Peyer's patch (tissue), 4 donors: ENCODE results near the gene AP3D1. TPM values are rescaled to one million over a fixed set of nuclear protein-coding genes. Genes with fewer than 3 reads are reported as not detected.

Experiments used
- DNase-seq, 3 donors: peaks; one replicate each; pipeline ENCODE4 v3.0.0-alpha.2; 2017 to 2019
- H3K27ac ChIP-seq, 4 donors: fragments of 200-600 bp; sonication (generic); one replicate each; pipeline ENCODE4 v1.5.1; 2016 to 2019
- H3K27me3 ChIP-seq, 2 donors: fragments of 200-600 bp; sonication (generic); one replicate each; pipeline ENCODE4 v1.5.1; 2019
- H3K36me3 ChIP-seq, 3 donors: fragments of 200-600 bp; sonication (generic); one replicate each; pipeline ENCODE4 v1.5.1; 2016 to 2019
- H3K4me1 ChIP-seq, 4 donors: fragments of 200-600 bp; sonication (generic); one replicate each; pipeline ENCODE4 v1.5.1; 2016 to 2019
- H3K4me3 ChIP-seq, 4 donors: fragments of 200-600 bp; sonication (generic); 1 replicate in 3 of 4; 2 replicates in 1 of 4; pipeline ENCODE4 v1.5.1; 2016 to 2019; ENCODE audit warnings: mild to moderate bottlenecking in 1 of 4
- H3K9me3 ChIP-seq, 4 donors: fragments of 200-600 bp; sonication (generic); one replicate each; pipeline ENCODE4 v1.5.1; 2016 to 2019; ENCODE audit warnings: mild to moderate bottlenecking in 1 of 4
- POLR2A ChIP-seq, 2 donors: fragments of 450-650 bp; IDR thresholded peaks; one replicate each; pipeline ENCODE4 v1.5.1; 2017; ENCODE audit warnings: antibody characterized with exemption in 2 of 2, mild to moderate bottlenecking in 2 of 2, moderate library complexity in 2 of 2
- total RNA-seq, 4 donors: library from RNA; depleted of rRNA; stranded (reverse); fragments of >200 nt; gene quantifications; one replicate each; pipeline ENCODE4 v1.1.0, GENCODE V29; 2016
- TF ChIP-seq, protein P1 (sequence below), 6 experiments: fragments of 450-650 bp in 4 of 6; fragments of 200-600 bp in 2 of 6; sonication (generic) in 1 of 6; IDR thresholded peaks; one replicate each; pipeline ENCODE4 v1.5.1; 2017 to 2019; ENCODE audit warnings: antibody characterized with exemption in 6 of 6, mild to moderate bottlenecking in 3 of 6, moderate library complexity in 1 of 6

Gene AP3D1
- total RNA-seq, 4 donors from 2014 or later = 104 to 136 (median 122) TPM

DNA sequence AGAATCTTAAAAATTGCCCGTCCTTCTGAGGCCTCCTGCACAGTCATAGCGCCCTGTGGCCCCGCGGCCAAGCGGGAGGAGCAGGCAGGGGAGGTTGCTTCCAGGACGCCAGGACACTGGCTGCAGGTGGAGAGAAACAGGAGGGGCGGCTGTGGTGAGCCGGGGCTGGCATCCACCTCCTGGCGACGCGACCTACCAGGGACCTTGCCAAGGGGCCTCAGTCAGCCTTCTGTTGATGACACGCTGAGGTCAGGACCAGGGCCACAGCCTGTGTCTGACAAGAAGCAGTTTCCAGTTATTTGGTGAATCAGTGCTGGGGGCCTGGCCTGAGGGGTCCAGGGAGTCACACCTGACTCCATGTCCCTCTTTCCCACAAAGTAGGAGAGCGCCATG, 87.0 kb downstream of the AP3D1 start:
- Histone ChIP-seq H3K27me3 (no peaks in the 10 kb centered on the region), H3K36me3 (no peaks in the 10 kb centered on the region), H3K27ac (peak overlapping the region in 3 of 4 donors; percentile 35 to 82 (median 58)), H3K4me3 (no peak overlapping the region), H3K4me1 (peaks cover 0 to 64% (median 21%) of the 10 kb centered on the region in 4 donors), H3K9me3 (no peaks in the 10 kb centered on the region)
- no peak for TF ChIP-seq POLR2A (IDR thresholded peaks at IDR 0.05)
- TF ChIP-seq, protein P1, sequence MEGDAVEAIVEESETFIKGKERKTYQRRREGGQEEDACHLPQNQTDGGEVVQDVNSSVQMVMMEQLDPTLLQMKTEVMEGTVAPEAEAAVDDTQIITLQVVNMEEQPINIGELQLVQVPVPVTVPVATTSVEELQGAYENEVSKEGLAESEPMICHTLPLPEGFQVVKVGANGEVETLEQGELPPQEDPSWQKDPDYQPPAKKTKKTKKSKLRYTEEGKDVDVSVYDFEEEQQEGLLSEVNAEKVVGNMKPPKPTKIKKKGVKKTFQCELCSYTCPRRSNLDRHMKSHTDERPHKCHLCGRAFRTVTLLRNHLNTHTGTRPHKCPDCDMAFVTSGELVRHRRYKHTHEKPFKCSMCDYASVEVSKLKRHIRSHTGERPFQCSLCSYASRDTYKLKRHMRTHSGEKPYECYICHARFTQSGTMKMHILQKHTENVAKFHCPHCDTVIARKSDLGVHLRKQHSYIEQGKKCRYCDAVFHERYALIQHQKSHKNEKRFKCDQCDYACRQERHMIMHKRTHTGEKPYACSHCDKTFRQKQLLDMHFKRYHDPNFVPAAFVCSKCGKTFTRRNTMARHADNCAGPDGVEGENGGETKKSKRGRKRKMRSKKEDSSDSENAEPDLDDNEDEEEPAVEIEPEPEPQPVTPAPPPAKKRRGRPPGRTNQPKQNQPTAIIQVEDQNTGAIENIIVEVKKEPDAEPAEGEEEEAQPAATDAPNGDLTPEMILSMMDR (IDR thresholded peaks at IDR 0.05) = no peak
- DNase-seq = no peak

- Histone ChIP-seq H3K36me3 (no peaks in the 10 kb centered on the region), H3K4me1 (peaks cover 0 to 64% (median 24%) of the 10 kb centered on the region in 4 donors), H3K27me3 (no peaks in the 10 kb centered on the region), H3K9me3 (no peaks in the 10 kb centered on the region), H3K4me3 (no peak overlapping the region), H3K27ac (peak overlapping the region in 1 of 4 donors; percentile 82)
- DNase-seq = no peak
- TF ChIP-seq, protein P1 (IDR thresholded peaks at IDR 0.05) = no peak
- no peak for TF ChIP-seq POLR2A (IDR thresholded peaks at IDR 0.05)
Observed at GRCh38 chr19:2063824-2064223, 87.5 kb downstream of the AP3D1 start.

DNA sequence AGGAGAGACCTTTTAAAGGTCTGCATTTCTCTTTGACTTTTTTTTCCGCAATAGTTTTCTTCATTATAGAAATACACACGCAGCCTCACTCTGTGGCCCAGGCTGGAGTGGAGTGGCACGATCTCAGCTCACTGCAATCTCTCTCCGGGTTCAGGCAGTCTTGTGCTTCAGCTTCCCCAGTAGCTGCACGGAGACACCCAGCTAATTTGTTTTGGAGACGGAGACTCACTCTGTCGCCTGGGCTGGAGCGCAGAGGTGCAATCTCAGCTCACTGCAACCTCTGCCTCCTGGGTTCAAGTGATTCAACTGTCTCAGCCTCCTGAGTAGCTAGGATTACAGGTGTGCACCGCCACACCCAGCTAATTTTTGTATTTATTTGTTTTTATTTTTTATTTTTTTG, 88.6 kb downstream of the AP3D1 start:
- no peak overlapping the region for H3K27ac ChIP-seq
- no peak for TF ChIP-seq POLR2A (IDR thresholded peaks at IDR 0.05)
- TF ChIP-seq, protein P1 (IDR thresholded peaks at IDR 0.05) = no peak
- peaks cover 0 to 64% (median 24%) of the 10 kb centered on the region in 4 donors for H3K4me1 ChIP-seq
- H3K4me3 ChIP-seq = peak overlapping the region in 1 of 4 donors; percentile 70
- H3K9me3 ChIP-seq = no peaks in the 10 kb centered on the region
- no peak for DNase-seq
- H3K36me3 ChIP-seq = no peaks in the 10 kb centered on the region
- no peaks in the 10 kb centered on the region for H3K27me3 ChIP-seq

- Histone ChIP-seq H3K27me3 (no peaks in the 10 kb centered on the region), H3K27ac (peak overlapping the region; percentile 99 to 100 (median 100)), H3K9me3 (no peaks in the 10 kb centered on the region), H3K4me1 (peaks cover 0 to 64% (median 26%) of the 10 kb centered on the region in 4 donors), H3K4me3 (peak overlapping the region in 3 of 4 donors; percentile 70 to 95 (median 86)), H3K36me3 (no peaks in the 10 kb centered on the region)
- DNase-seq = no peak
- TF ChIP-seq, protein P1 (IDR thresholded peaks at IDR 0.05) = no peak
- TF ChIP-seq POLR2A (IDR thresholded peaks at IDR 0.05) = no peak
Observed at GRCh38 chr19:2062389-2062729, 89.0 kb downstream of the AP3D1 start.

GRCh38 chr19:2061495-2062388, 89.6 kb downstream of the AP3D1 start:
- TF ChIP-seq POLR2A (IDR thresholded peaks at IDR 0.05) = peak in 1 of 2 donors; percentile 76
- TF ChIP-seq, protein P1 (IDR thresholded peaks at IDR 0.05) = no peak
- no peaks in the 10 kb centered on the region for H3K27me3 ChIP-seq
- peaks cover 0 to 67% (median 32%) of the 10 kb centered on the region in 4 donors for H3K4me1 ChIP-seq

More at GRCh38 chr19:2061495-2062388, 89.6 kb downstream of the AP3D1 start:
- DNase-seq = peak; percentile 99 to 100 (median 100)
- Histone ChIP-seq H3K9me3 (no peaks in the 10 kb centered on the region), H3K36me3 (no peaks in the 10 kb centered on the region), H3K27ac (peak overlapping the region; percentile 99 to 100 (median 100)), H3K4me3 (peak overlapping the region; percentile 70 to 95 (median 86))
